HepG2 (cell line): ENCODE data around the gene UBAP2. TPM values are rescaled to one million over a fixed set of nuclear protein-coding genes. Genes with fewer than 3 reads are reported as not detected.

Source experiments
- BRD4 ChIP-seq: sonication (generic); formaldehyde crosslinking; IDR thresholded peaks from 2 replicates; pipeline ENCODE4 v1.4.0; 2020; ENCODE audit warnings: missing genetic modification reagents
- CBFB ChIP-seq: sonication (generic); formaldehyde crosslinking; IDR thresholded peaks from 2 replicates; pipeline ENCODE4 v1.4.0; 2020; ENCODE audit warnings: missing genetic modification reagents
- CENPX ChIP-seq: sonication (generic); formaldehyde crosslinking; IDR thresholded peaks from 2 replicates; pipeline ENCODE4 v1.9.0; 2021; ENCODE audit warnings: mild to moderate bottlenecking, missing genetic modification reagents, moderate library complexity
- CHCHD3 ChIP-seq: sonication (generic); formaldehyde crosslinking; IDR thresholded peaks from 2 replicates; pipeline ENCODE4 v1.8.0; 2022; ENCODE audit warnings: mild to moderate bottlenecking, missing genetic modification reagents, moderate library complexity
- CHD2 ChIP-seq: IDR thresholded peaks from 2 replicates; pipeline ENCODE4 v1.6.1; 2011; ENCODE audit warnings: low read depth, low read length, improper control_type of control experiment
- DZIP1 ChIP-seq: sonication (generic); formaldehyde crosslinking; IDR thresholded peaks from 2 replicates; pipeline ENCODE4 v1.5.0; 2020; ENCODE audit warnings: mild to moderate bottlenecking, missing genetic modification reagents
- FOXK2 ChIP-seq: fragments of 450-650 bp; IDR thresholded peaks from 2 replicates; pipeline ENCODE4 v1.6.1; 2016
- HCFC1 ChIP-seq: fragments of 150-350 bp; IDR thresholded peaks from 2 replicates; pipeline ENCODE4 v1.6.1; 2014; ENCODE audit warnings: low read depth, low read length
- HNRNPUL1 ChIP-seq: fragments of 200-400 bp; formaldehyde crosslinking; IDR thresholded peaks from 2 replicates; pipeline ENCODE4 v1.6.1; 2017; ENCODE audit warnings: low read depth, mild to moderate bottlenecking, low read length, moderate library complexity
- KDM1A ChIP-seq: IDR thresholded peaks from 2 replicates; pipeline ENCODE4 v1.6.1; 2016; ENCODE audit warnings: missing compliant biosample characterization
- KDM4B ChIP-seq: sonication (generic); formaldehyde crosslinking; IDR thresholded peaks from 2 replicates; pipeline ENCODE4 v1.4.0; 2020; ENCODE audit warnings: missing genetic modification reagents
- MXI1 ChIP-seq: IDR thresholded peaks from 3 replicates; pipeline ENCODE4 v1.6.1; 2012; ENCODE audit warnings: low read depth, low read length, inconsistent platforms, borderline replicate concordance
- MYC ChIP-seq: sonication (generic); formaldehyde crosslinking; IDR thresholded peaks from 2 replicates; pipeline ENCODE4 v1.9.0; 2021; ENCODE audit warnings: missing genetic modification reagents, borderline replicate concordance
- NRL ChIP-seq: sonication (generic); formaldehyde crosslinking; IDR thresholded peaks from 2 replicates; pipeline ENCODE4 v1.5.0; 2020; ENCODE audit warnings: missing genetic modification reagents, mild to moderate bottlenecking, moderate library complexity, borderline replicate concordance
- PCBP1 ChIP-seq: fragments of 200-400 bp; formaldehyde crosslinking; IDR thresholded peaks from 2 replicates; pipeline ENCODE4 v1.6.1; 2017; ENCODE audit warnings: mild to moderate bottlenecking, low read depth, low read length, borderline replicate concordance
- RAD51 ChIP-seq: fragments of 450-650 bp; IDR thresholded peaks from 2 replicates; pipeline ENCODE4 v1.6.1; 2016; ENCODE audit warnings: borderline replicate concordance
- RXRB ChIP-seq: IDR thresholded peaks from 2 replicates; pipeline ENCODE4 v1.6.1; 2016; ENCODE audit warnings: borderline replicate concordance, missing genetic modification reagents, missing compliant biosample characterization
- TOPORS ChIP-seq: sonication (generic); formaldehyde crosslinking; IDR thresholded peaks from 2 replicates; pipeline ENCODE4 v1.8.0; 2023; ENCODE audit warnings: mild to moderate bottlenecking, missing genetic modification reagents
- ZBTB33 ChIP-seq: sonication (generic); formaldehyde crosslinking; IDR thresholded peaks from 2 replicates; pipeline ENCODE4 v1.4.0; 2020; ENCODE audit warnings: missing genetic modification reagents
- ZBTB43 ChIP-seq: sonication (generic); formaldehyde crosslinking; conservative IDR thresholded peaks from 2 replicates; pipeline ENCODE4 v1.4.0; 2020; ENCODE audit warnings: missing genetic modification reagents
- ZKSCAN5 ChIP-seq: sonication (generic); formaldehyde crosslinking; IDR thresholded peaks from 2 replicates; pipeline ENCODE4 v1.5.1; 2020; ENCODE audit warnings: mild to moderate bottlenecking, missing genetic modification reagents
- ZNF12 ChIP-seq: sonication (generic); formaldehyde crosslinking; IDR thresholded peaks from 2 replicates; pipeline ENCODE4 v1.5.0; 2020; ENCODE audit warnings: missing genetic modification reagents
- ZNF160 ChIP-seq: sonication (generic); formaldehyde crosslinking; IDR thresholded peaks from 2 replicates; pipeline ENCODE4 v1.8.0; 2022; ENCODE audit warnings: mild to moderate bottlenecking, inconsistent platforms, missing genetic modification reagents
- ZNF30 ChIP-seq: sonication (generic); formaldehyde crosslinking; IDR thresholded peaks from 2 replicates; pipeline ENCODE4 v1.5.0; 2020; ENCODE audit warnings: mild to moderate bottlenecking, missing genetic modification reagents
- ZNF737 ChIP-seq: sonication (generic); formaldehyde crosslinking; IDR thresholded peaks from 2 replicates; pipeline ENCODE4 v1.5.0; 2020; ENCODE audit warnings: missing genetic modification reagents, mild to moderate bottlenecking, borderline replicate concordance
- ZNF761 ChIP-seq: sonication (generic); formaldehyde crosslinking; conservative IDR thresholded peaks from 2 replicates; pipeline ENCODE4 v1.4.0; 2020; ENCODE audit warnings: mild to moderate bottlenecking, missing genetic modification reagents
- polyA plus RNA-seq, 8 experiments: library from polyadenylated mRNA; depleted of rRNA in 3 of 8; stranded (reverse) in 7 of 8; unstranded in 1 of 8; fragments of >200 nt; fragmentation: Illumina TruSeq in 4 of 8; extraction: Trizol in 4 of 8; gene quantifications; 2 replicates each; pipeline versions ENCODE4 v1.2.1 to v1.2.3, GENCODE V29; 2011 to 2016; ENCODE audit warnings: low read depth in 4 of 8, missing spikeins in 1 of 8, mixed read lengths in 1 of 8; ENCODE audit not compliant: insufficient read depth in 1 of 8
- total RNA-seq, 5 experiments: library from RNA; depleted of rRNA; stranded (reverse); fragments of >200 nt; fragmentation: Illumina TruSeq; extraction: Trizol; gene quantifications; 2 replicates each; pipeline ENCODE4 v1.2.3, GENCODE V29; 2016; ENCODE audit warnings: low read depth in 1 of 5

The UBAP2 gene
- total and polyA plus RNA-seq, 2 of the 13 experiments (the other 11 are each of a cell fraction or from before 2014, with no cell fraction given) = 19.0 to 22.0 TPM

- TF ChIP-seq HNRNPUL1 = peak; percentile 46; the same call in 1 of the 2 replicates
- TF ChIP-seq CHCHD3 (CRISPR knock-in tag) = no peak
- no peak for TF ChIP-seq BRD4 (CRISPR knock-in tag)
- TF ChIP-seq ZNF30 (CRISPR knock-in tag) = no peak
- no peak for TF ChIP-seq CHD2
- TF ChIP-seq FOXK2 = 0 out of 2 replicates have a peak, but pooled peaks have one; percentile 28
- TF ChIP-seq KDM1A (CRISPR knock-in tag) = no peak
- TF ChIP-seq RAD51 = no peak
- TF ChIP-seq CENPX (CRISPR knock-in tag) = no peak
- TF ChIP-seq DZIP1 (CRISPR knock-in tag) = no peak
- no peak for TF ChIP-seq ZNF737 (CRISPR knock-in tag)
- TF ChIP-seq ZNF761 = peak; percentile 100
- TF ChIP-seq ZNF160 (CRISPR knock-in tag) = no peak
- no peak for TF ChIP-seq ZKSCAN5 (CRISPR knock-in tag)
- no peak; the same call in 1 of the 2 replicates for TF ChIP-seq KDM4B
- TF ChIP-seq ZBTB43 = 0 out of 2 replicates have a peak, but pooled peaks have one; percentile 34
- no peak for TF ChIP-seq NRL (CRISPR knock-in tag)
- no peak for TF ChIP-seq CBFB (CRISPR knock-in tag)
- TF ChIP-seq PCBP1 = no peak
- no peak for TF ChIP-seq MYC (CRISPR knock-in tag)
- peak; percentile 56; the same call in 1 of the 2 replicates for TF ChIP-seq RXRB
- peak; percentile 53; the same call in 1 of the 2 replicates for TF ChIP-seq ZBTB33 (CRISPR knock-in tag)
- TF ChIP-seq TOPORS (CRISPR knock-in tag) = no peak
- no peak for TF ChIP-seq HCFC1
- 0 out of 3 replicates have a peak, but pooled peaks have one; percentile 43 for TF ChIP-seq MXI1
- TF ChIP-seq ZNF12 (CRISPR knock-in tag) = 0 out of 2 replicates have a peak, but pooled peaks have one; percentile 13
Observed at GRCh38 chr9:34072868-34073590, 24.3 kb upstream of the UBAP2 start (continued).
